HepG2 (cell line): ENCODE data around the gene PPA1. TPM values are rescaled to one million over a fixed set of nuclear protein-coding genes. Genes with fewer than 3 reads are reported as not detected.

ENCODE experiments used
- ATAC-seq: fragments of 200-7000 bp; cut with Tn5 transposase; 3 replicates; pipeline ENCODE4 v1.9.1; 2020; ENCODE audit warnings: mild to moderate bottlenecking, moderate library complexity
- BruUV-seq: library from RNA; stranded (reverse); fragments of 400-500 nt; replicated peaks from 2 replicates; lab custom pipeline; 2021; lab: Mats Ljungman, UMichigan
- CTCF ChIA-PET: fragments of 300-600 bp; formaldehyde crosslinking; extraction: SDS; loops from one replicate; lab custom pipeline; 2021; ENCODE audit warnings: low total read pairs, inconsistent platforms, low intra/inter-chr PET ratio; lab: Yijun Ruan, JAX
- POLR2A ChIA-PET: fragments of 350-600 bp; sonication (Branson Sonifier 250); formaldehyde crosslinking; loops from one replicate; lab custom pipeline; 2020; ENCODE audit warnings: antibody characterized with exemption, inconsistent platforms; lab: Yijun Ruan, JAX
- DNase-seq: peaks from one replicate; pipeline ENCODE4 v3.0.0-alpha.2; 2015; ENCODE audit warnings: low spot score
- FAIRE-seq: peaks from 3 replicates; lab custom pipeline; 2011; peaks lifted over from hg19 to GRCh38; lab: Jason Lieb, UNC
- H2AFZ ChIP-seq: one replicate; pipeline ENCODE4 v1.6.1; 2011; ENCODE audit warnings: low read length, inconsistent platforms
- H3K27ac ChIP-seq: fragments of 300-600 bp; 3 replicates; pipeline ENCODE4 v1.8.0; 2011; ENCODE audit warnings: mixed run types, mild to moderate bottlenecking, mixed read lengths, low read length, inconsistent platforms; ENCODE audit not compliant: insufficient read depth; ENCODE audit errors: extremely low read length
- H3K27me3 ChIP-seq, 2 experiments: fragments of 200-600 bp in 1 of 2; 2 replicates in 1 of 2; 3 replicates in 1 of 2; pipeline versions ENCODE4 v1.6.0 to v1.8.0; 2011; ENCODE audit warnings: low read length in 2 of 2, mild to moderate bottlenecking in 2 of 2, moderate library complexity in 2 of 2, inconsistent platforms in 1 of 2; ENCODE audit not compliant: insufficient read depth in 2 of 2, control insufficient read depth in 1 of 2
- H3K36me3 ChIP-seq, 2 experiments: fragments of 200-600 bp in 1 of 2; replicated peaks in 1 of 2; 2 replicates in 1 of 2; 3 replicates in 1 of 2; pipeline versions ENCODE4 v1.5.1 to v1.8.0; 2011; ENCODE audit warnings: low read length in 2 of 2, inconsistent platforms in 1 of 2; ENCODE audit not compliant: insufficient read depth in 2 of 2, control insufficient read depth in 1 of 2
- H3K4me1 ChIP-seq: 2 replicates; pipeline ENCODE4 v1.5.1; 2012; ENCODE audit warnings: low read length, inconsistent platforms; ENCODE audit not compliant: insufficient read depth
- H3K4me2 ChIP-seq: 2 replicates; pipeline ENCODE4 v1.6.0; 2011; ENCODE audit warnings: low read depth, low read length, inconsistent platforms
- H3K4me3 ChIP-seq, 3 experiments: fragments of 200-600 bp in 1 of 3; sonication (generic), shearing (Covaris generic) in 1 of 3; replicated peaks in 1 of 3; 2 replicates each; pipeline ENCODE4 v1.5.1; 2011 to 2016; ENCODE audit warnings: low read length in 3 of 3, inconsistent platforms in 2 of 3, low read depth in 2 of 3, mild to moderate bottlenecking in 2 of 3, control low read depth in 1 of 3, mixed read lengths in 1 of 3; ENCODE audit not compliant: insufficient read depth in 1 of 3
- H3K79me2 ChIP-seq: one replicate; pipeline ENCODE4 v1.6.1; 2011; ENCODE audit warnings: low read length, inconsistent platforms; ENCODE audit not compliant: insufficient read depth
- H3K9ac ChIP-seq: 2 replicates; pipeline ENCODE4 v1.6.0; 2011; ENCODE audit warnings: mild to moderate bottlenecking, low read depth, low read length, inconsistent platforms; ENCODE audit not compliant: insufficient read depth
- H3K9me3 ChIP-seq: 2 replicates; pipeline ENCODE4 v1.5.1; 2012; ENCODE audit warnings: mild to moderate bottlenecking, low read length
- H4K20me1 ChIP-seq: 2 replicates; pipeline ENCODE4 v1.6.0; 2011; ENCODE audit warnings: inconsistent platforms, mild to moderate bottlenecking, low read length, moderate library complexity; ENCODE audit not compliant: insufficient read depth
- ARHGAP35 ChIP-seq: sonication (generic); formaldehyde crosslinking; IDR thresholded peaks from 2 replicates; pipeline ENCODE4 v1.9.0; 2022; ENCODE audit warnings: mild to moderate bottlenecking, inconsistent platforms, moderate library complexity, missing genetic modification reagents, borderline replicate concordance
- IKZF4 ChIP-seq: sonication (generic); formaldehyde crosslinking; IDR thresholded peaks from 2 replicates; pipeline ENCODE4 v1.5.1; 2020; ENCODE audit warnings: borderline replicate concordance, mild to moderate bottlenecking, low read depth, missing genetic modification reagents; ENCODE audit errors: not compliant biosample characterization
- SALL1 ChIP-seq: sonication (generic); formaldehyde crosslinking; IDR thresholded peaks from 2 replicates; pipeline ENCODE4 v1.8.0; 2022; ENCODE audit warnings: mild to moderate bottlenecking, missing genetic modification reagents
- ZKSCAN1 ChIP-seq: fragments of 150-350 bp; IDR thresholded peaks from 2 replicates; pipeline ENCODE4 v1.6.1; 2014; ENCODE audit warnings: low read length
- ZNF160 ChIP-seq: sonication (generic); formaldehyde crosslinking; IDR thresholded peaks from 2 replicates; pipeline ENCODE4 v1.8.0; 2022; ENCODE audit warnings: mild to moderate bottlenecking, inconsistent platforms, missing genetic modification reagents
- ZNF724P ChIP-seq: sonication (generic); formaldehyde crosslinking; IDR thresholded peaks from 2 replicates; pipeline ENCODE4 v1.8.0; 2022; ENCODE audit warnings: missing genetic modification reagents, borderline replicate concordance
- ZNF737 ChIP-seq: sonication (generic); formaldehyde crosslinking; IDR thresholded peaks from 2 replicates; pipeline ENCODE4 v1.5.0; 2020; ENCODE audit warnings: missing genetic modification reagents, mild to moderate bottlenecking, borderline replicate concordance
- WGBS: methylation state at CpG from one replicate; pipeline ENCODE4 v1.1.6; 2017; ENCODE audit warnings: low lambda C conversion rate; 5-methylcytosine and 5-hydroxymethylcytosine counted together
- in situ Hi-C: cut with HindIII; loops from 2 replicates; pipeline ENCODE4 v1.10.0; 2017; ENCODE audit warnings: low pct_unique_long_range_greater_than_20kb; ENCODE audit not compliant: extremely low pct_ligation_motif_present
- intact Hi-C: fragments of 100-400 bp; cut with micrococcal nuclease; formaldehyde crosslinking; loops from one replicate; pipeline ENCODE4 v1.10.0; 2022; ENCODE audit not compliant: unreplicated experiment
- polyA plus RNA-seq, 8 experiments: library from polyadenylated mRNA; depleted of rRNA in 3 of 8; stranded (reverse) in 7 of 8; unstranded in 1 of 8; fragments of >200 nt; fragmentation: Illumina TruSeq in 4 of 8; extraction: Trizol in 4 of 8; gene quantifications; 2 replicates each; pipeline versions ENCODE4 v1.2.1 to v1.2.3, GENCODE V29; 2011 to 2016; ENCODE audit warnings: low read depth in 4 of 8, missing spikeins in 1 of 8, mixed read lengths in 1 of 8; ENCODE audit not compliant: insufficient read depth in 1 of 8
- total RNA-seq, 5 experiments: library from RNA; depleted of rRNA; stranded (reverse); fragments of >200 nt; fragmentation: Illumina TruSeq; extraction: Trizol; gene quantifications; 2 replicates each; pipeline ENCODE4 v1.2.3, GENCODE V29; 2016; ENCODE audit warnings: low read depth in 1 of 5
- TF ChIP-seq, protein P1 (sequence below): sonication (generic); formaldehyde crosslinking; conservative IDR thresholded peaks from 2 replicates; pipeline ENCODE4 v1.8.0; 2022; ENCODE audit warnings: mild to moderate bottlenecking, moderate library complexity, missing genetic modification reagents
- TF ChIP-seq, protein P2 (sequence below): IDR thresholded peaks from 2 replicates; pipeline ENCODE4 v1.6.1; 2016; ENCODE audit warnings: low read depth, borderline replicate concordance
- TF ChIP-seq, protein P3 (sequence below): sonication (generic); formaldehyde crosslinking; IDR thresholded peaks from 2 replicates; pipeline ENCODE4 v1.5.0; 2020; ENCODE audit warnings: mild to moderate bottlenecking, missing genetic modification reagents
- TF ChIP-seq, protein P4 (sequence below): sonication (generic); formaldehyde crosslinking; IDR thresholded peaks from 2 replicates; pipeline ENCODE4 v1.4.0; 2020; ENCODE audit warnings: missing genetic modification reagents
- TF ChIP-seq, protein P5 (sequence below): sonication (generic); formaldehyde crosslinking; IDR thresholded peaks from 2 replicates; pipeline ENCODE4 v1.5.1; 2020; ENCODE audit warnings: missing genetic modification reagents, mild to moderate bottlenecking, borderline replicate concordance

PPA1 gene
- total and polyA plus RNA-seq, 2 of the 13 experiments (the other 11 are each of a cell fraction or from before 2014, with no cell fraction given), result 136 to 250 TPM

DNA sequence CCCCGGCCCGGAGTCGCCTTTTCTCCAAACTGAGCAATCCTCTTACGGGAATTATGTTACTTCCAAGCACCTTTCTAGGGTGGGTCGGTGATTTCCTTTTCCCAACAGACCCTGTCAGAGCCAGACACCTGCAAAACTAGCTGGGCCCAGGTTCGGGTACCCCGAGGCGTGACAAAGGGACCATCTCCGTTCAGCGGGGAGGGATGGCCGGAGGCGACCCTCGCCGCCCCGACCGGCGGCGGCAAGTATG, 445 bp downstream of the PPA1 start:
- intact Hi-C loops, result no loop called here
- no peak for TF ChIP-seq ZKSCAN1
- TF ChIP-seq, protein P1, sequence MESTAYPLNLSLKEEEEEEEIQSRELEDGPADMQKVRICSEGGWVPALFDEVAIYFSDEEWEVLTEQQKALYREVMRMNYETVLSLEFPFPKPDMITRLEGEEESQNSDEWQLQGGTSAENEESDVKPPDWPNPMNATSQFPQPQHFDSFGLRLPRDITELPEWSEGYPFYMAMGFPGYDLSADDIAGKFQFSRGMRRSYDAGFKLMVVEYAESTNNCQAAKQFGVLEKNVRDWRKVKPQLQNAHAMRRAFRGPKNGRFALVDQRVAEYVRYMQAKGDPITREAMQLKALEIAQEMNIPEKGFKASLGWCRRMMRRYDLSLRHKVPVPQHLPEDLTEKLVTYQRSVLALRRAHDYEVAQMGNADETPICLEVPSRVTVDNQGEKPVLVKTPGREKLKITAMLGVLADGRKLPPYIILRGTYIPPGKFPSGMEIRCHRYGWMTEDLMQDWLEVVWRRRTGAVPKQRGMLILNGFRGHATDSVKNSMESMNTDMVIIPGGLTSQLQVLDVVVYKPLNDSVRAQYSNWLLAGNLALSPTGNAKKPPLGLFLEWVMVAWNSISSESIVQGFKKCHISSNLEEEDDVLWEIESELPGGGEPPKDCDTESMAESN, result peak; percentile 29; the same call in 1 of the 2 replicates
- 0 out of 2 replicates have a peak, but pooled peaks have one; percentile 3 for TF ChIP-seq ARHGAP35 (CRISPR knock-in tag)
- TF ChIP-seq, protein P2, sequence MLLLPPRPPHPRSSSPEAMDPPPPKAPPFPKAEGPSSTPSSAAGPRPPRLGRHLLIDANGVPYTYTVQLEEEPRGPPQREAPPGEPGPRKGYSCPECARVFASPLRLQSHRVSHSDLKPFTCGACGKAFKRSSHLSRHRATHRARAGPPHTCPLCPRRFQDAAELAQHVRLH, result no peak
- TF ChIP-seq ZNF737 (CRISPR knock-in tag), result peak; percentile 52; the same call in 1 of the 2 replicates
- no peak for TF ChIP-seq IKZF4 (CRISPR knock-in tag)
- 0 out of 2 replicates have a peak, but pooled peaks have one; percentile 6 for TF ChIP-seq ZNF160 (CRISPR knock-in tag)
- TF ChIP-seq SALL1 (CRISPR knock-in tag), result no peak
- TF ChIP-seq, protein P3, sequence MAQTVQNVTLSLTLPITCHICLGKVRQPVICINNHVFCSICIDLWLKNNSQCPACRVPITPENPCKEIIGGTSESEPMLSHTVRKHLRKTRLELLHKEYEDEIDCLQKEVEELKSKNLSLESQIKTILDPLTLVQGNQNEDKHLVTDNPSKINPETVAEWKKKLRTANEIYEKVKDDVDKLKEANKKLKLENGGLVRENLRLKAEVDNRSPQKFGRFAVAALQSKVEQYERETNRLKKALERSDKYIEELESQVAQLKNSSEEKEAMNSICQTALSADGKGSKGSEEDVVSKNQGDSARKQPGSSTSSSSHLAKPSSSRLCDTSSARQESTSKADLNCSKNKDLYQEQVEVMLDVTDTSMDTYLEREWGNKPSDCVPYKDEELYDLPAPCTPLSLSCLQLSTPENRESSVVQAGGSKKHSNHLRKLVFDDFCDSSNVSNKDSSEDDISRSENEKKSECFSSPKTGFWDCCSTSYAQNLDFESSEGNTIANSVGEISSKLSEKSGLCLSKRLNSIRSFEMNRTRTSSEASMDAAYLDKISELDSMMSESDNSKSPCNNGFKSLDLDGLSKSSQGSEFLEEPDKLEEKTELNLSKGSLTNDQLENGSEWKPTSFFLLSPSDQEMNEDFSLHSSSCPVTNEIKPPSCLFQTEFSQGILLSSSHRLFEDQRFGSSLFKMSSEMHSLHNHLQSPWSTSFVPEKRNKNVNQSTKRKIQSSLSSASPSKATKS (CRISPR knock-in tag), result 0 out of 2 replicates have a peak, but pooled peaks have one; percentile 17
- TF ChIP-seq, protein P4, sequence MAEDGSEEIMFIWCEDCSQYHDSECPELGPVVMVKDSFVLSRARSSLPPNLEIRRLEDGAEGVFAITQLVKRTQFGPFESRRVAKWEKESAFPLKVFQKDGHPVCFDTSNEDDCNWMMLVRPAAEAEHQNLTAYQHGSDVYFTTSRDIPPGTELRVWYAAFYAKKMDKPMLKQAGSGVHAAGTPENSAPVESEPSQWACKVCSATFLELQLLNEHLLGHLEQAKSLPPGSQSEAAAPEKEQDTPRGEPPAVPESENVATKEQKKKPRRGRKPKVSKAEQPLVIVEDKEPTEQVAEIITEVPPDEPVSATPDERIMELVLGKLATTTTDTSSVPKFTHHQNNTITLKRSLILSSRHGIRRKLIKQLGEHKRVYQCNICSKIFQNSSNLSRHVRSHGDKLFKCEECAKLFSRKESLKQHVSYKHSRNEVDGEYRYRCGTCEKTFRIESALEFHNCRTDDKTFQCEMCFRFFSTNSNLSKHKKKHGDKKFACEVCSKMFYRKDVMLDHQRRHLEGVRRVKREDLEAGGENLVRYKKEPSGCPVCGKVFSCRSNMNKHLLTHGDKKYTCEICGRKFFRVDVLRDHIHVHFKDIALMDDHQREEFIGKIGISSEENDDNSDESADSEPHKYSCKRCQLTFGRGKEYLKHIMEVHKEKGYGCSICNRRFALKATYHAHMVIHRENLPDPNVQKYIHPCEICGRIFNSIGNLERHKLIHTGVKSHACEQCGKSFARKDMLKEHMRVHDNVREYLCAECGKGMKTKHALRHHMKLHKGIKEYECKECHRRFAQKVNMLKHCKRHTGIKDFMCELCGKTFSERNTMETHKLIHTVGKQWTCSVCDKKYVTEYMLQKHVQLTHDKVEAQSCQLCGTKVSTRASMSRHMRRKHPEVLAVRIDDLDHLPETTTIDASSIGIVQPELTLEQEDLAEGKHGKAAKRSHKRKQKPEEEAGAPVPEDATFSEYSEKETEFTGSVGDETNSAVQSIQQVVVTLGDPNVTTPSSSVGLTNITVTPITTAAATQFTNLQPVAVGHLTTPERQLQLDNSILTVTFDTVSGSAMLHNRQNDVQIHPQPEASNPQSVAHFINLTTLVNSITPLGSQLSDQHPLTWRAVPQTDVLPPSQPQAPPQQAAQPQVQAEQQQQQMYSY (CRISPR knock-in tag), result no peak
- TF ChIP-seq, protein P5, sequence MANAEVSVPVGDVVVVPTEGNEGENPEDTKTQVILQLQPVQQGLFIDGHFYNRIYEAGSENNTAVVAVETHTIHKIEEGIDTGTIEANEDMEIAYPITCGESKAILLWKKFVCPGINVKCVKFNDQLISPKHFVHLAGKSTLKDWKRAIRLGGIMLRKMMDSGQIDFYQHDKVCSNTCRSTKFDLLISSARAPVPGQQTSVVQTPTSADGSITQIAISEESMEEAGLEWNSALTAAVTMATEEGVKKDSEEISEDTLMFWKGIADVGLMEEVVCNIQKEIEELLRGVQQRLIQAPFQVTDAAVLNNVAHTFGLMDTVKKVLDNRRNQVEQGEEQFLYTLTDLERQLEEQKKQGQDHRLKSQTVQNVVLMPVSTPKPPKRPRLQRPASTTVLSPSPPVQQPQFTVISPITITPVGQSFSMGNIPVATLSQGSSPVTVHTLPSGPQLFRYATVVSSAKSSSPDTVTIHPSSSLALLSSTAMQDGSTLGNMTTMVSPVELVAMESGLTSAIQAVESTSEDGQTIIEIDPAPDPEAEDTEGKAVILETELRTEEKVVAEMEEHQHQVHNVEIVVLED, result no peak
- TF ChIP-seq ZNF724P (CRISPR knock-in tag), result 0 out of 2 replicates have a peak, but pooled peaks have one; percentile 7

More for the DNA sequence above, 445 bp downstream of the PPA1 start:
- Histone ChIP-seq H3K79me2 (peaks cover 45% of the 10 kb centered on the region), H3K27me3 (no peaks in the 10 kb centered on the region; a peak in 1 of 5 replicates), H3K4me2 (peak overlapping the region; percentile 89), H3K36me3 (peaks cover 0 to 13% of the 10 kb centered on the region in 2 experiments; a peak in 4 of 5 replicates), H3K9me3 (no peaks in the 10 kb centered on the region), H2AFZ (no peak overlapping the region), H4K20me1 (peaks cover 7% of the 10 kb centered on the region; the same call in 1 of the 2 replicates), H3K4me1 (peaks cover 68% of the 10 kb centered on the region), H3K27ac (peak overlapping the region; percentile 92), H3K4me3 (peak overlapping the region; percentile 82 to 93 (median 86)), H3K9ac (peak overlapping the region; percentile 92)
- ATAC-seq (no peak), DNase-seq (no peak), FAIRE-seq (no peak)
- CTCF ChIA-PET, result no interaction called here
- BruUV-seq, result TSS peak; percentile 87
- POLR2A ChIA-PET, result interaction anchor here (0.7 to 3.0 kb wide), 19 partner anchors 9 to 1511 kb away, joined by 3 to 22 read pairs (median 6); partner anchors contain the start of genes CCAR1, EIF4EBP2, SAR1A and TYSND1
- WGBS, result 0% methylated on average over 7 of the region's 18 CpGs
- in situ Hi-C loops, result no loop called here
